Measurements from ENCODE around the gene TRAPPC3L. TPM values are rescaled to one million over a fixed set of nuclear protein-coding genes. Genes with fewer than 3 reads are reported as not detected.

The TRAPPC3L gene
- polyA plus RNA-seq, 4 donors = 0.12 to 0.13 TPM; not detected in 2

DNA sequence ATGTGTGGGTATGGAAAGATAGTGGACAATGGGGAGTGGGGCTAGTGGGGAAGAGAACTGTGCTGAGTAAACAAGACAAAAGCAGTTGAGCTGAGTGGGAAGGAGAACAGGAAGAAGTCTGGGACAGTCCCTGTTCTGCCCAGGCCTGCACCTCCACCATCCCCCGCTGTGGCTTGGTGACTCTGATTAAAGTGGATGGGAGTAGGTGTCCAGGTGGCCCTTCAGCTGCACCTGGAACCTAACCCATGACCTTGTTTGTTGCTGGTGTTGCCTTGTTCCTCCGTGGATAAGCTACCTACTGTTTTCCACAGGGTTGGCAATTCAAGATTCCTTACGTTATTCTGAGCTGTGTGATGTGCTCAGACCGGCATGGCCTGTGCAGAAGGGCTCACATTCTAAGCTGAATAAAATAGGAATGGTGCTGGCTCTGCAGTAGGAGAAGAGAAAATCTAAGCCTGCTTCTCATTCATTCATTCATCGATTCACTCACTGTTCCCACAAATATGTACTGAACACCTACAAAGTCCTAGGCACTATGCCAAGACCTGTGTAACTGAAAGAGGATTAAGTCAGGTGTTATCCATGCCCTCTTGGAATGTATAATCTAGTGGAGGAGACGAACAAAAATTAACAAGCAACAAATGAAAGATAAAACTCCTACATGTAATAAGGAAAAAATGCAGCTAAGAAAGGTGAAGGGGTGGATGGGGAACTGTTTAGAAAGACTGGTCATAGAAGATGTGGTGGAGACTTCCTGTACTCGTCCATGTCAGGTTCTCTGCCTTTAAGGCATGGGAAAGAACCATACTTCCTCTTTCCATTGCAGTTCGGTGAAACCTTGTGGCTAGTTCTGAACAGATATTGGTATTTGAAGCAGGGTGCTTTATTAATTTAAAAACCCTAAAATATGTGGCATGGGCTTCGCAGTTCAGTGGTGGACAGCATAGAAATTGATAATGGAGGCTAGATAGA, 94.4 kb downstream of the TRAPPC3L start:
- FAIRE-seq = no peak
- WGBS, 3 donors = 20 to 56% (median 39%) methylated on average over 9 of the region's 9 CpGs
- Histone ChIP-seq H3K27me3 (ENCODE audit: control insufficient read depth in 3 of 3, insufficient read depth in 3 of 3, low read length in 3 of 3) (no peaks in the 10 kb centered on the region), H3K9me3 (ENCODE audit: control insufficient read depth in 2 of 2, insufficient read depth in 1 of 2, low read depth in 1 of 2, low read length in 1 of 2) (no peaks in the 10 kb centered on the region), H3K27ac (ENCODE audit: low read depth in 1 of 3, low read length in 2 of 3) (peak overlapping the region in 1 of 3 donors; percentile 27), H3K4me3 (ENCODE audit: low read depth in 1 of 3, low read length in 3 of 3) (no peak overlapping the region), H3K4me1 (ENCODE audit: control insufficient read depth in 3 of 3, insufficient read depth in 2 of 3, low read depth in 1 of 3, low read length in 2 of 3) (peaks cover 0 to 7% (median 0%) of the 10 kb centered on the region in 3 donors), H3K36me3 (ENCODE audit: control insufficient read depth in 3 of 3, insufficient read depth in 2 of 3, low read depth in 1 of 3, low read length in 3 of 3) (no peaks in the 10 kb centered on the region)
- DNase-seq = peak in 1 of 2 donors; percentile 42

DNA sequence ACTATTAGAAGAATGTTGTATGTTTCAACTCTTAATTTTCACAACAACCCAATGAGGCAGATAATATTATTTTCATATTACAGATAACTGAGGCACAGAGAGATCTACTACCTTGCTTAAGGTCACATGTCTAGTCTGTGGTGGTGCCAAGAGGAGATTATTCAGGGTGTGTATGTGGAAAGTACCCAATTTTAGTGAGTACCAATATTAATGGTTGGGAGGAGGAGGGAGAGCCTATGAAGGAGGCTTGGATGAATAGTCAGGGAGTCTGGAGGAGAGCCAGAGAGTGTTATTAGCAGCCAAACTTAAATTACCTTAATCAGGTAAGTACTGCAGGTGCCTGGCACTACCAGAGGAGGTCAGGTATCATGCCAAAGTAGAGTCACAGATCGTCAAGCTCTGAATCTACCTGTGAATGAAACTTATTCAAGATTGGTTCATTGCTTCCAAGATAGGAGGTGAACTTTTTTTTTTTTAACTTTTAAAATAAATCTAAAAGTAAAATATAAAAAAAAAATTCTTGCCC, 95.2 kb downstream of the TRAPPC3L start:
- no peak overlapping the region for H3K4me3 ChIP-seq (ENCODE audit: low read depth in 1 of 3, low read length in 3 of 3)
- FAIRE-seq = no peak
- H3K4me1 ChIP-seq (ENCODE audit: control insufficient read depth in 3 of 3, insufficient read depth in 2 of 3, low read depth in 1 of 3, low read length in 2 of 3) = peaks cover 0 to 7% (median 0%) of the 10 kb centered on the region in 3 donors
- H3K9me3 ChIP-seq (ENCODE audit: control insufficient read depth in 2 of 2, insufficient read depth in 1 of 2, low read depth in 1 of 2, low read length in 1 of 2) = no peaks in the 10 kb centered on the region
- H3K27me3 ChIP-seq (ENCODE audit: control insufficient read depth in 3 of 3, insufficient read depth in 3 of 3, low read length in 3 of 3) = no peaks in the 10 kb centered on the region
- peak in 1 of 2 donors; percentile 26 for DNase-seq
- no peak overlapping the region for H3K27ac ChIP-seq (ENCODE audit: low read depth in 1 of 3, low read length in 2 of 3)
- H3K36me3 ChIP-seq (ENCODE audit: control insufficient read depth in 3 of 3, insufficient read depth in 2 of 3, low read depth in 1 of 3, low read length in 3 of 3) = no peaks in the 10 kb centered on the region
- 17 to 53% (median 18%) methylated on average over 1 of the region's 1 CpG for WGBS, 3 donors

GRCh38 chr6:116449565-116449964, 95.9 kb downstream of the TRAPPC3L start:
- peaks cover 0 to 7% (median 0%) of the 10 kb centered on the region in 3 donors for H3K4me1 ChIP-seq (ENCODE audit: control insufficient read depth in 3 of 3, insufficient read depth in 2 of 3, low read depth in 1 of 3, low read length in 2 of 3)
- WGBS, 3 donors = 92 to 97% (median 92%) methylated on average over 1 of the region's 1 CpG
- DNase-seq (no peak), FAIRE-seq (no peak)
- H3K27ac ChIP-seq (ENCODE audit: low read depth in 1 of 3, low read length in 2 of 3) = no peak overlapping the region
- H3K4me3 ChIP-seq (ENCODE audit: low read depth in 1 of 3, low read length in 3 of 3) = no peak overlapping the region
- no peaks in the 10 kb centered on the region for H3K9me3 ChIP-seq (ENCODE audit: control insufficient read depth in 2 of 2, insufficient read depth in 1 of 2, low read depth in 1 of 2, low read length in 1 of 2)
- no peaks in the 10 kb centered on the region for H3K27me3 ChIP-seq (ENCODE audit: control insufficient read depth in 3 of 3, insufficient read depth in 3 of 3, low read length in 3 of 3)
- H3K36me3 ChIP-seq (ENCODE audit: control insufficient read depth in 3 of 3, insufficient read depth in 2 of 3, low read depth in 1 of 3, low read length in 3 of 3) = no peaks in the 10 kb centered on the region

GRCh38 chr6:116447496-116448011, 97.9 kb downstream of the TRAPPC3L start:
- peaks cover 0 to 7% (median 0%) of the 10 kb centered on the region in 3 donors for H3K4me1 ChIP-seq (ENCODE audit: control insufficient read depth in 3 of 3, insufficient read depth in 2 of 3, low read depth in 1 of 3, low read length in 2 of 3)
- DNase-seq = no peak
- H3K9me3 ChIP-seq (ENCODE audit: control insufficient read depth in 2 of 2, insufficient read depth in 1 of 2, low read depth in 1 of 2, low read length in 1 of 2) = no peaks in the 10 kb centered on the region
- no peaks in the 10 kb centered on the region for H3K27me3 ChIP-seq (ENCODE audit: control insufficient read depth in 3 of 3, insufficient read depth in 3 of 3, low read length in 3 of 3)
- no peak for FAIRE-seq
- H3K36me3 ChIP-seq (ENCODE audit: control insufficient read depth in 3 of 3, insufficient read depth in 2 of 3, low read depth in 1 of 3, low read length in 3 of 3) = no peaks in the 10 kb centered on the region
- 15 to 23% (median 15%) methylated on average over 2 of the region's 2 CpGs for WGBS, 3 donors
- H3K4me3 ChIP-seq (ENCODE audit: low read depth in 1 of 3, low read length in 3 of 3) = no peak overlapping the region
- no peak overlapping the region for H3K27ac ChIP-seq (ENCODE audit: low read depth in 1 of 3, low read length in 2 of 3)

GRCh38 chr6:116447052-116447451, 98.4 kb downstream of the TRAPPC3L start:
- peaks cover 0 to 7% (median 0%) of the 10 kb centered on the region in 3 donors for H3K4me1 ChIP-seq (ENCODE audit: control insufficient read depth in 3 of 3, insufficient read depth in 2 of 3, low read depth in 1 of 3, low read length in 2 of 3)
- 51 to 62% (median 57%) methylated on average over 3 of the region's 3 CpGs for WGBS, 3 donors
- H3K9me3 ChIP-seq (ENCODE audit: control insufficient read depth in 2 of 2, insufficient read depth in 1 of 2, low read depth in 1 of 2, low read length in 1 of 2) = no peaks in the 10 kb centered on the region
- no peak overlapping the region for H3K4me3 ChIP-seq (ENCODE audit: low read depth in 1 of 3, low read length in 3 of 3)
- H3K36me3 ChIP-seq (ENCODE audit: control insufficient read depth in 3 of 3, insufficient read depth in 2 of 3, low read depth in 1 of 3, low read length in 3 of 3) = no peaks in the 10 kb centered on the region
- DNase-seq = no peak
- no peak for FAIRE-seq
- H3K27me3 ChIP-seq (ENCODE audit: control insufficient read depth in 3 of 3, insufficient read depth in 3 of 3, low read length in 3 of 3) = no peaks in the 10 kb centered on the region
- no peak overlapping the region for H3K27ac ChIP-seq (ENCODE audit: low read depth in 1 of 3, low read length in 2 of 3)

- H3K4me3 ChIP-seq (ENCODE audit: low read depth in 1 of 3, low read length in 3 of 3) = no peak overlapping the region
- H3K9me3 ChIP-seq (ENCODE audit: control insufficient read depth in 2 of 2, insufficient read depth in 1 of 2, low read depth in 1 of 2, low read length in 1 of 2) = no peaks in the 10 kb centered on the region
- WGBS, 3 donors = 14 to 35% (median 21%) methylated on average over 1 of the region's 1 CpG
- DNase-seq (peak in 1 of 2 donors; percentile 23), FAIRE-seq (no peak)
- H3K36me3 ChIP-seq (ENCODE audit: control insufficient read depth in 3 of 3, insufficient read depth in 2 of 3, low read depth in 1 of 3, low read length in 3 of 3) = no peaks in the 10 kb centered on the region
- no peaks in the 10 kb centered on the region for H3K27me3 ChIP-seq (ENCODE audit: control insufficient read depth in 3 of 3, insufficient read depth in 3 of 3, low read length in 3 of 3)
- H3K27ac ChIP-seq (ENCODE audit: low read depth in 1 of 3, low read length in 2 of 3) = no peak overlapping the region
- H3K4me1 ChIP-seq (ENCODE audit: control insufficient read depth in 3 of 3, insufficient read depth in 2 of 3, low read depth in 1 of 3, low read length in 2 of 3) = peaks cover 0 to 7% (median 0%) of the 10 kb centered on the region in 3 donors
Measured at GRCh38 chr6:116446399-116446798, 99.1 kb downstream of the TRAPPC3L start.

- no peak overlapping the region for H3K27ac ChIP-seq (ENCODE audit: low read depth in 1 of 3, low read length in 2 of 3)
- H3K4me1 ChIP-seq (ENCODE audit: control insufficient read depth in 3 of 3, insufficient read depth in 2 of 3, low read depth in 1 of 3, low read length in 2 of 3) = no peaks in the 10 kb centered on the region
- 54 to 68% (median 59%) methylated on average over 5 of the region's 5 CpGs for WGBS, 3 donors
Measured at GRCh38 chr6:116445102-116445501, 100.4 kb downstream of the TRAPPC3L start.

More at GRCh38 chr6:116445102-116445501, 100.4 kb downstream of the TRAPPC3L start:
- no peak for FAIRE-seq
- no peak for DNase-seq
- no peak overlapping the region for H3K4me3 ChIP-seq (ENCODE audit: low read depth in 1 of 3, low read length in 3 of 3)
- H3K36me3 ChIP-seq (ENCODE audit: control insufficient read depth in 3 of 3, insufficient read depth in 2 of 3, low read depth in 1 of 3, low read length in 3 of 3) = no peaks in the 10 kb centered on the region
- no peaks in the 10 kb centered on the region for H3K9me3 ChIP-seq (ENCODE audit: control insufficient read depth in 2 of 2, insufficient read depth in 1 of 2, low read depth in 1 of 2, low read length in 1 of 2)
- H3K27me3 ChIP-seq (ENCODE audit: control insufficient read depth in 3 of 3, insufficient read depth in 3 of 3, low read length in 3 of 3) = no peaks in the 10 kb centered on the region
